HFF-Myc (cell line): Measurements from ENCODE around the gene EIF5AL1.
A peak's percentile ranks its signal among the peaks of the same experiment; 100 is the strongest.
"Not testable (repeated sequence)": the region's sequence is repeated elsewhere in the genome, so short reads cannot be mapped to it uniquely, and the experiment has no call there.

Source experiments
- DNase-seq: peaks from one replicate; pipeline ENCODE4 v3.0.0-alpha.2; 2011; ENCODE audit warnings: low read depth; ENCODE audit errors: extremely low read depth
- H3K4me3 ChIP-seq: replicated peaks from 2 replicates; pipeline ENCODE4 v1.5.1; 2011; ENCODE audit warnings: low read depth, mild to moderate bottlenecking, control low read depth, low read length
- CTCF ChIP-seq: IDR thresholded peaks from 2 replicates; pipeline ENCODE4 v1.5.1; 2012; ENCODE audit warnings: mild to moderate bottlenecking, low read depth, low read length, control low read depth; ENCODE audit errors: missing control alignments

The EIF5AL1 gene

GRCh38 chr10:79502561-79503309, 9.6 kb upstream of the EIF5AL1 start:
- no peak for DNase-seq
- H3K4me3 ChIP-seq: no peak overlapping the region
- TF ChIP-seq CTCF: peak; percentile 40

GRCh38 chr10:79503787-79504186, 8.5 kb upstream of the EIF5AL1 start:
- DNase-seq, H3K4me3 ChIP-seq: not testable (repeated sequence)

- not testable (repeated sequence) for H3K4me3 ChIP-seq
Measured at GRCh38 chr10:79504483-79504882, 7.8 kb upstream of the EIF5AL1 start.

GRCh38 chr10:79505328-79505727, 7.0 kb upstream of the EIF5AL1 start:
- not testable (repeated sequence) for DNase-seq, H3K4me3 ChIP-seq

More at GRCh38 chr10:79504483-79504882, 7.8 kb upstream of the EIF5AL1 start:
- not testable (repeated sequence) for DNase-seq

- DNase-seq: no peak
- no peak overlapping the region for H3K4me3 ChIP-seq
- no peak for TF ChIP-seq CTCF
Measured at GRCh38 chr10:79505829-79506228, 6.5 kb upstream of the EIF5AL1 start.

- no peak overlapping the region for H3K4me3 ChIP-seq
- DNase-seq: no peak
- no peak for TF ChIP-seq CTCF
Measured at GRCh38 chr10:79507440-79508167, 4.7 kb upstream of the EIF5AL1 start.

- H3K4me3 ChIP-seq, DNase-seq: not testable (repeated sequence)
Measured at GRCh38 chr10:79508245-79508644, 4.1 kb upstream of the EIF5AL1 start.

- H3K4me3 ChIP-seq, DNase-seq: not testable (repeated sequence)
Measured at GRCh38 chr10:79509306-79509933, 2.9 kb upstream of the EIF5AL1 start.

- DNase-seq, H3K4me3 ChIP-seq: not testable (repeated sequence)
Measured at GRCh38 chr10:79509934-79510508, 2.3 kb upstream of the EIF5AL1 start.

- DNase-seq, H3K4me3 ChIP-seq: not testable (repeated sequence)
Measured at GRCh38 chr10:79516532-79517205, 4.3 kb downstream of the EIF5AL1 start.

- DNase-seq: not testable (repeated sequence)
Measured at GRCh38 chr10:79517567-79517966, 5.2 kb downstream of the EIF5AL1 start.

GRCh38 chr10:79521751-79522150, 9.4 kb downstream of the EIF5AL1 start:
- not testable (repeated sequence) for DNase-seq, H3K4me3 ChIP-seq

More at GRCh38 chr10:79517567-79517966, 5.2 kb downstream of the EIF5AL1 start:
- H3K4me3 ChIP-seq: not testable (repeated sequence)

GRCh38 chr10:79522464-79522863, 10.1 kb downstream of the EIF5AL1 start:
- not testable (repeated sequence) for H3K4me3 ChIP-seq, DNase-seq
